ENCODE data around the gene BLM. TPM values are rescaled to one million over a fixed set of nuclear protein-coding genes. Genes with fewer than 3 reads are reported as not detected.

The BLM gene
- total RNA-seq, 3 donors from 2014 or later: 0.33 to 7.4 (median 2.2) TPM

DNA sequence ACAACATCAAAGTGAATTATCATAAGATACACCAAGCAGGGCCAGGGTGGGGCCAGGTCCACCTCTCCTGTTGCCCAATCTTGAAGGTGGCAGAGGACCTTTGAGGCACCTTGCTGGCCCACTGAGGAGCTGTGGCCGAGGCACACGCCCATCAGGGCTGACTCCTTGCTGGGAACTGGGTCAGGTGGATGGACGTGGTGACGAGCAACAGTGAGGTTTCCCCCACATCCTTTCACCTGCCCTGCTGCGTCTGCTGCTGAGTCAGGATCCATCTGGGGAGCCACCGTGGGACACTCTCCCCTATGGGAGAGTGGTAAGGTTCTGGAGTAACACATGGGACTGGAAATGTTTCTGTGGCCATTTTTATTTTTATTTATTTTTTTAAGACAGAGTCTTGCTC lies 134.0 kb downstream of the BLM start:
- Histone ChIP-seq H3K9me3 (no peaks in the 10 kb centered on the region), H3K4me1 (no peaks in the 10 kb centered on the region), H3K4me3 (no peak overlapping the region), H3K36me3 (no peaks in the 10 kb centered on the region), H3K27ac (no peak overlapping the region), H3K27me3 (no peaks in the 10 kb centered on the region)
- intact Hi-C loops (cut with DNase I; ENCODE audit: low total_unique reads): no loop called here
- no peak for DNase-seq (ENCODE audit: low spot score in 2 of 2)
- TF ChIP-seq POLR2A (IDR thresholded peaks at IDR 0.05) (no peak), POLR2AphosphoS5 (IDR thresholded peaks at IDR 0.05) (no peak)
- TF ChIP-seq, protein P1, sequence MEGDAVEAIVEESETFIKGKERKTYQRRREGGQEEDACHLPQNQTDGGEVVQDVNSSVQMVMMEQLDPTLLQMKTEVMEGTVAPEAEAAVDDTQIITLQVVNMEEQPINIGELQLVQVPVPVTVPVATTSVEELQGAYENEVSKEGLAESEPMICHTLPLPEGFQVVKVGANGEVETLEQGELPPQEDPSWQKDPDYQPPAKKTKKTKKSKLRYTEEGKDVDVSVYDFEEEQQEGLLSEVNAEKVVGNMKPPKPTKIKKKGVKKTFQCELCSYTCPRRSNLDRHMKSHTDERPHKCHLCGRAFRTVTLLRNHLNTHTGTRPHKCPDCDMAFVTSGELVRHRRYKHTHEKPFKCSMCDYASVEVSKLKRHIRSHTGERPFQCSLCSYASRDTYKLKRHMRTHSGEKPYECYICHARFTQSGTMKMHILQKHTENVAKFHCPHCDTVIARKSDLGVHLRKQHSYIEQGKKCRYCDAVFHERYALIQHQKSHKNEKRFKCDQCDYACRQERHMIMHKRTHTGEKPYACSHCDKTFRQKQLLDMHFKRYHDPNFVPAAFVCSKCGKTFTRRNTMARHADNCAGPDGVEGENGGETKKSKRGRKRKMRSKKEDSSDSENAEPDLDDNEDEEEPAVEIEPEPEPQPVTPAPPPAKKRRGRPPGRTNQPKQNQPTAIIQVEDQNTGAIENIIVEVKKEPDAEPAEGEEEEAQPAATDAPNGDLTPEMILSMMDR (IDR thresholded peaks at IDR 0.05): no peak

DNA sequence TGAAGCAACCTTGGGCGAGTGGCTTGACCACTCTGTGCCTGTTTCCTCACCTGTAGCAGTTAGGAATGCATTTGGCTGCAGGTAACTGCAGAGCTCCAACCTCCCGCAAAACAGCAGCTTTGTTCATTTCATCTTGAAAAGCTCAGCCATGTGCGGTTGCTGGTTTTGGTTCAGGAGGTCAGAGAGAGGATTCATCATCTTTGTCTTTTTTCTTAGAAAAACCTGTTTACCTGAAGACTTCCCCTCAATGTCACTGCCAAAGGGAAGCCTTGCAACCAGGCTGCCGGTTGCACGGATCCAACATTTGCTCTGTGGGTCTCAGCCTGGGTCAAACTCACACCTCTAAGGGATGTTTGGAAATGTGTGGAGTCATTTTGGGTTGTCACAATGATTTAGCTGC lies 134.8 kb downstream of the BLM start:
- intact Hi-C loops (cut with DNase I; ENCODE audit: low total_unique reads): no loop called here
- TF ChIP-seq POLR2AphosphoS5 (IDR thresholded peaks at IDR 0.05): no peak
- TF ChIP-seq, protein P1 (IDR thresholded peaks at IDR 0.05): no peak
- TF ChIP-seq POLR2A (IDR thresholded peaks at IDR 0.05): no peak
- no peak for DNase-seq (ENCODE audit: low spot score in 2 of 2)
- Histone ChIP-seq H3K4me1 (no peaks in the 10 kb centered on the region), H3K4me3 (no peak overlapping the region), H3K36me3 (no peaks in the 10 kb centered on the region), H3K27me3 (no peaks in the 10 kb centered on the region), H3K27ac (no peak overlapping the region), H3K9me3 (no peaks in the 10 kb centered on the region)

DNA sequence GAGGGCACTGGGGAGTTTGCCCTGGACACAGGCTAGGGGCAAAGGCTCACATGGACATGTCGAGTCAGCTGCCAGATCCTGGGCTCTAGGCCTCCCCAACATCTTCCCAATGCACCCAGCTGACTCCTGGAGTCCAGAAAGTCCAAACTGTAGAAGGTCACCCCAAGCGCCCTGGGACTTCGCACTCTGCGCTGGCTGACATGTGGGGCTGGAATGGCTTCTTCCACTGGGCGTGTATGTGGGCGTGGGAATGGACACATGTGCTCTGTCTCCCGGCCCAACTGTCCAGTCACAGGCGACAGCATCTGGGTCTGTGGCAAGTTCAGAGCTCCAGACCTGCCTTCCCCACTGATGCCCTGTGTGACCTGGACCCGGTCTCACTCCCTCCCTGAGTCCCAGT lies 138.0 kb downstream of the BLM start:
- Histone ChIP-seq H3K36me3 (no peaks in the 10 kb centered on the region), H3K27me3 (no peaks in the 10 kb centered on the region), H3K4me1 (no peaks in the 10 kb centered on the region), H3K4me3 (no peak overlapping the region), H3K9me3 (no peaks in the 10 kb centered on the region), H3K27ac (no peak overlapping the region)
- intact Hi-C loops (cut with DNase I; ENCODE audit: low total_unique reads): no loop called here
- TF ChIP-seq, protein P1 (IDR thresholded peaks at IDR 0.05): no peak
- TF ChIP-seq POLR2A (IDR thresholded peaks at IDR 0.05) (no peak), POLR2AphosphoS5 (IDR thresholded peaks at IDR 0.05) (no peak)
- DNase-seq (ENCODE audit: low spot score in 2 of 2): no peak

DNA sequence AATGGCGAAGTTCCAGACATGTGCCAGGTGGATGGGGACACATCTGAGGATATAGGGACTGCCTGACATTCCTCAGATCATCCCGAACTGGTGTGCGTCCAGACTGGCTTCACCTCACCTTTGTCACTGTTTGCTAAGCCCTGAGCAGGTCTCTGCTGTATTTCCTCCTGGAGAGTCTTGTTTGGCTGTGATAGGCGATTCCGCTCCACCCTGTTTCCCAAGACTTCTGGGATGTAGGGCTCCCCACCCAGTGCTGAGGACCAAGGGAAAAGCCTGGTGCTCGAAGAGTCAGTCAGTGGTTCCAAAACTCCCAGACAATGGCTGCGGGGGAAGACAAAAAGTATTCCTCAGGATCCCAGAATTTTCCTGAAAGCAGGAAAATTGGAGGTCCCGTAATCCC lies 140.2 kb downstream of the BLM start:
- no peaks in the 10 kb centered on the region for H3K36me3 ChIP-seq
- H3K27ac ChIP-seq: no peak overlapping the region
- no peak overlapping the region for H3K4me3 ChIP-seq
- intact Hi-C loops (cut with DNase I; ENCODE audit: low total_unique reads): no loop called here
- H3K4me1 ChIP-seq: no peaks in the 10 kb centered on the region
- no peaks in the 10 kb centered on the region for H3K9me3 ChIP-seq
- TF ChIP-seq POLR2AphosphoS5 (IDR thresholded peaks at IDR 0.05) (no peak), POLR2A (IDR thresholded peaks at IDR 0.05) (no peak)
- TF ChIP-seq, protein P1 (IDR thresholded peaks at IDR 0.05): no peak
- H3K27me3 ChIP-seq: no peaks in the 10 kb centered on the region
- no peak for DNase-seq (ENCODE audit: low spot score in 2 of 2)

DNA sequence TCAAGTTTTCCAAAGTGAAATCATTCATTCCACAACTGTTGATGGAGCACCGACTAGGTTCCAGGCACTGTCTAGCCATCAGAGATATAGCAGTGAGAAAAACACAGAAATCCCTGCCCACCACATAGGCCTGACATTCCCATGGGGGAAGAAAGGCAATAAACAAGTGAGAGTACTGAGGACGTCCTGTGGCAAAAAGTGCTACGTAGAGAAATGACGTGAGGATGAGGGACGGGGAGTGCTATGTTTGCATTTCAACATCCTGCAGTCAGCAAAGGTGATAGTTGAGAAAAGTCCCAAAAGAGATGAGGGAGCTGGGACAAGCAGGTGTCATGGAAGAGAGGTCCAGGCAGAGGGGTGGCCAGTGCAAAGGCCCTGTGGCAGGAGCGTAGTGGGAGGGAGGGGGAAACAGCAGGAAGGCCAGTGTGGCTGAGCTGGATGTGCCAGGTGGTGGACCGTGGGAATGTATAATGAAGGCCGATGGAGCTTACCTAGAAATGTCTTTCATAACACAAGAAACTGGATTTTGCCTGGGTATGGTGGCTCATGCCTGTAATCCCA lies 140.8 kb downstream of the BLM start:
- TF ChIP-seq POLR2AphosphoS5 (IDR thresholded peaks at IDR 0.05) (no peak), POLR2A (IDR thresholded peaks at IDR 0.05) (no peak)
- TF ChIP-seq, protein P1 (IDR thresholded peaks at IDR 0.05): no peak
- Histone ChIP-seq H3K27ac (no peak overlapping the region), H3K27me3 (no peaks in the 10 kb centered on the region), H3K4me1 (no peaks in the 10 kb centered on the region), H3K4me3 (no peak overlapping the region), H3K9me3 (no peaks in the 10 kb centered on the region), H3K36me3 (no peaks in the 10 kb centered on the region)
- DNase-seq (ENCODE audit: low spot score in 2 of 2): no peak
- intact Hi-C loops (cut with DNase I; ENCODE audit: low total_unique reads): no loop called here

Data from breast epithelium (tissue), 4 donors.